Liver (tissue), 9 donors: ENCODE measurements around the gene IFI27L1. TPM values are rescaled to one million over a fixed set of nuclear protein-coding genes. Genes with fewer than 3 reads are reported as not detected.
A peak's percentile ranks its signal among the peaks of the same experiment; 100 is the strongest.

ENCODE experiments used
- DNase-seq: peaks from one replicate; pipeline ENCODE4 v3.0.0-alpha.2; 2017; ENCODE audit warnings: low spot score
- H3K27ac ChIP-seq, 2 donors: one replicate each; pipeline ENCODE4 v1.7.0; 2013; ENCODE audit warnings: inconsistent platforms in 2 of 2, low read length in 2 of 2, control low read depth in 1 of 2, low read depth in 1 of 2, mild to moderate bottlenecking in 1 of 2
- H3K27me3 ChIP-seq, 4 donors: one replicate each; pipeline versions ENCODE4 v1.6.1 to v1.7.0; 2013; ENCODE audit warnings: low read length in 3 of 4, inconsistent platforms in 1 of 4, mild to moderate bottlenecking in 1 of 4, moderate library complexity in 1 of 4; ENCODE audit not compliant: control insufficient read depth in 4 of 4, insufficient read depth in 4 of 4
- H3K36me3 ChIP-seq, 4 donors: one replicate each; pipeline versions ENCODE4 v1.6.1 to v1.7.0; 2013; ENCODE audit warnings: low read length in 3 of 4, mild to moderate bottlenecking in 3 of 4, low read depth in 1 of 4, moderate library complexity in 1 of 4; ENCODE audit not compliant: control insufficient read depth in 4 of 4, insufficient read depth in 3 of 4
- H3K4me1 ChIP-seq, 4 donors: one replicate each; pipeline versions ENCODE4 v1.6.1 to v1.7.0; 2013; ENCODE audit warnings: low read length in 3 of 4, mild to moderate bottlenecking in 3 of 4, moderate library complexity in 1 of 4; ENCODE audit not compliant: control insufficient read depth in 4 of 4, insufficient read depth in 4 of 4
- H3K4me3 ChIP-seq, 3 donors: one replicate each; pipeline versions ENCODE4 v1.6.1 to v1.7.0; 2013; ENCODE audit warnings: low read length in 3 of 3, control low read depth in 1 of 3, low read depth in 1 of 3, mild to moderate bottlenecking in 1 of 3
- H3K9ac ChIP-seq, 2 donors: one replicate each; pipeline ENCODE4 v1.7.0; 2013; ENCODE audit warnings: low read length in 2 of 2, mild to moderate bottlenecking in 2 of 2, moderate library complexity in 2 of 2, control low read depth in 1 of 2, low read depth in 1 of 2
- H3K9me3 ChIP-seq, 4 donors: one replicate each; pipeline versions ENCODE4 v1.6.1 to v1.7.0; 2013; ENCODE audit warnings: low read length in 3 of 4; ENCODE audit not compliant: control insufficient read depth in 4 of 4
- FOXA1 ChIP-seq: IDR thresholded peaks from 2 replicates; pipeline ENCODE4 v1.6.1; 2016; ENCODE audit warnings: antibody characterized with exemption
- FOXA2 ChIP-seq: IDR thresholded peaks from 2 replicates; pipeline ENCODE4 v1.6.1; 2016; ENCODE audit warnings: antibody characterized with exemption
- GABPA ChIP-seq, 2 donors: IDR thresholded peaks in 1 of 2; conservative IDR thresholded peaks in 1 of 2; 2 replicates each; pipeline ENCODE4 v1.6.1; 2016; ENCODE audit warnings: antibody characterized with exemption in 2 of 2, mild to moderate bottlenecking in 1 of 2, moderate library complexity in 1 of 2
- HNF4G ChIP-seq: IDR thresholded peaks from 2 replicates; pipeline ENCODE4 v1.6.1; 2016; ENCODE audit warnings: antibody characterized with exemption
- JUND ChIP-seq, 2 donors: IDR thresholded peaks; 2 replicates each; pipeline ENCODE4 v1.6.1; 2016; ENCODE audit warnings: antibody characterized with exemption in 2 of 2
- NR2F2 ChIP-seq: IDR thresholded peaks from 2 replicates; pipeline ENCODE4 v1.6.1; 2016; ENCODE audit warnings: antibody characterized with exemption
- RAD21 ChIP-seq, 2 donors: IDR thresholded peaks; 2 replicates each; pipeline ENCODE4 v1.6.1; 2016; ENCODE audit warnings: antibody characterized with exemption in 2 of 2, mild to moderate bottlenecking in 2 of 2
- RXRA ChIP-seq, 2 donors: IDR thresholded peaks; 2 replicates each; pipeline ENCODE4 v1.6.1; 2017 to 2018; ENCODE audit warnings: antibody characterized with exemption in 2 of 2, mild to moderate bottlenecking in 1 of 2
- SP1 ChIP-seq: IDR thresholded peaks from 2 replicates; pipeline ENCODE4 v1.6.1; 2018; ENCODE audit warnings: antibody characterized with exemption, mild to moderate bottlenecking
- YY1 ChIP-seq: IDR thresholded peaks from 2 replicates; pipeline ENCODE4 v1.6.1; 2016; ENCODE audit warnings: antibody characterized with exemption, mild to moderate bottlenecking
- WGBS: extraction: QIAGEN DNeasy Blood & Tissue Kit; methylation state at CpG from one replicate; pipeline ENCODE4 v1.1.7; 2013; 5-methylcytosine and 5-hydroxymethylcytosine counted together
- polyA plus RNA-seq, 2 donors: library from polyadenylated mRNA; stranded (reverse) in 1 of 2; unstranded in 1 of 2; fragments of 200-250 nt in 1 of 2; fragments of >200 nt in 1 of 2; fragmentation: Nextera tagmentation in 1 of 2; extraction: Ambion mirVana in 1 of 2; gene quantifications; one replicate each; pipeline versions ENCODE4 v1.2.1 to v1.2.3, GENCODE V29; 2013 to 2015
- total RNA-seq, 2 donors: library from RNA; depleted of rRNA; stranded (reverse); fragments of >200 nt; gene quantifications; one replicate each; pipeline ENCODE4 v1.2.3, GENCODE V29; 2014
- TF ChIP-seq, protein P1 (sequence below): IDR thresholded peaks from 2 replicates; pipeline ENCODE4 v1.6.1; 2016; ENCODE audit warnings: antibody characterized with exemption
- TF ChIP-seq, protein P2 (sequence below): IDR thresholded peaks from 2 replicates; pipeline ENCODE4 v1.6.1; 2016; ENCODE audit warnings: antibody characterized with exemption
- TF ChIP-seq, protein P3 (sequence below): IDR thresholded peaks from 2 replicates; pipeline ENCODE4 v1.6.1; 2016; ENCODE audit warnings: antibody characterized with exemption, mild to moderate bottlenecking
- TF ChIP-seq, protein P4 (sequence below): IDR thresholded peaks from 2 replicates; pipeline ENCODE4 v1.6.1; 2016; ENCODE audit warnings: antibody characterized with exemption
- donor health status: healthy.
- donor health status: healthy.
- donor health status: healthy.
- donor health status: healthy.
- donor health status: healthy.

IFI27L1 gene
- total and polyA plus RNA-seq, 4 donors: 3.7 to 8.1 (median 5.6) TPM

DNA sequence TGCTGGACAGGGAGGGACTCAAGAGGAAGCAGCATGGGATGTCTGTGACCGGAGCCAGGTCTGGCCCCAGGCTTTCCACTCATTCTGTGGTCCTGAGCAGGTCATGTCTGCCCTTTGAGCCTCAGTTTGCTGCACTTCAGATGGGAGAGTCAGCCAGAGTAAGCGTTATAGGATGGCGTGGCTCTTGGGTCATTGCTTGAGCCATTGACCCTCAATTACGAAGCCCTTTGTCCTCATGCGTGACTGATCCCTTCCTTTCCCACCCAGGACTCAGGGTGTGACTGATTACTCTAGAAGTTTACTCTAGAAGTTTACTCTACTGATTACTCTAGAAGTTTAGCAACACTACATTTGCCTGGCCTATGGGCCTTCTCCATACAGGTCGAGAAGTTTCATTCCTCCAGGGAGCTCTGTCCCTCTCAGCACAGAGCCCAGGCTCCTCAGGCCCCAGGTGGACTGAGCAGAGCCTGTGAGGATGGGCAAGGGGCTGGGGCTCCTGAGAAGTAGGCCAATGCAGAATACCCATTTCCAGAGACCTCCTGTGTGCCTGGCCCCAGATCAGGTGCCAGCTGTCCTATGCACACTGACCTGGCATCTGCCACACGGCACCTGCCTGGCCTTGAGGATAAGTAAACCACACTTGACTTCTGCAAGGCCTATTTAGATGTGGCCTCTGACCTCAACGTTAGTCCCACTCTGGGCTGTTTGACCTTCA is 21.8 kb downstream of the IFI27L1 start:
- Histone ChIP-seq H3K9me3 (no peaks in the 10 kb centered on the region), H3K36me3 (no peaks in the 10 kb centered on the region), H3K4me3 (no peak overlapping the region), H3K27ac (no peak overlapping the region), H3K27me3 (no peaks in the 10 kb centered on the region), H3K9ac (no peak overlapping the region), H3K4me1 (no peaks in the 10 kb centered on the region)
- DNase-seq: no peak
- WGBS: 85% methylated on average over 8 of the region's 8 CpGs
- TF ChIP-seq FOXA1 (no peak), SP1 (no peak), YY1 (no peak)

DNA sequence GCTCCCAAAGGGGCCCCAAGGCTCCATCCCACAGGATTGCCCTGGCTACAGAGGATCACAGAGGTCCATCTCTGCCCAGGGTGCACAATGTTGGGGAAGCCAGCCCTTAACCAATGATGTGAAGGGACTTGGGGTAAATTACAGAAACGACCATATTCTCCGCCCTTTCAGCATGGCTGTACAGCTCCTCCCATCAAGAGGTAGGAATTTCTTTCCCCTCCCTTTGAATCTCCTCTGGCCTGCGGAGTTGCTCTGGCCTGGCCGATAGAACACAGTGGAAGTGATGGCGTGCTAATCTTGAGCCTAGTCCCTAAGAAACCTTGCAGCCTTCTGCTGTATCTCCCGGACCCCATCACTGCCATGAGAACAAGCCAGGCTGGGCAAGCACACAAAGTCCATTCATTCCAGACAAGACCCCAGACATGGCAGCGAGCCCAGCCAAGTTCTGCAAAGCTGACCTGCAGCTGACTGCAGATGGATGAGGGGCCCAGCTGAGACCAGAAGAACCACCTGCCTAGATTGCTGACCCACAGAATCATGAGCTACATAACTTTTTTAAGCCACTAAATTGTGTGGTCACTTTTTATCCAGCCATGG is 22.5 kb downstream of the IFI27L1 start:
- WGBS: 84% methylated on average over 7 of the region's 7 CpGs
- Histone ChIP-seq H3K27me3 (no peaks in the 10 kb centered on the region), H3K4me1 (peaks cover 0 to 2% (median 0%) of the 10 kb centered on the region in 4 donors), H3K27ac (no peak overlapping the region), H3K9ac (no peak overlapping the region), H3K36me3 (no peaks in the 10 kb centered on the region), H3K4me3 (no peak overlapping the region), H3K9me3 (no peaks in the 10 kb centered on the region)
- no peak for DNase-seq
- TF ChIP-seq GABPA (IDR thresholded peaks at IDR 0.05 in 1 of 2, conservative IDR thresholded peaks at IDR 0.05 in 1 of 2): no peak
- TF ChIP-seq, protein P1, sequence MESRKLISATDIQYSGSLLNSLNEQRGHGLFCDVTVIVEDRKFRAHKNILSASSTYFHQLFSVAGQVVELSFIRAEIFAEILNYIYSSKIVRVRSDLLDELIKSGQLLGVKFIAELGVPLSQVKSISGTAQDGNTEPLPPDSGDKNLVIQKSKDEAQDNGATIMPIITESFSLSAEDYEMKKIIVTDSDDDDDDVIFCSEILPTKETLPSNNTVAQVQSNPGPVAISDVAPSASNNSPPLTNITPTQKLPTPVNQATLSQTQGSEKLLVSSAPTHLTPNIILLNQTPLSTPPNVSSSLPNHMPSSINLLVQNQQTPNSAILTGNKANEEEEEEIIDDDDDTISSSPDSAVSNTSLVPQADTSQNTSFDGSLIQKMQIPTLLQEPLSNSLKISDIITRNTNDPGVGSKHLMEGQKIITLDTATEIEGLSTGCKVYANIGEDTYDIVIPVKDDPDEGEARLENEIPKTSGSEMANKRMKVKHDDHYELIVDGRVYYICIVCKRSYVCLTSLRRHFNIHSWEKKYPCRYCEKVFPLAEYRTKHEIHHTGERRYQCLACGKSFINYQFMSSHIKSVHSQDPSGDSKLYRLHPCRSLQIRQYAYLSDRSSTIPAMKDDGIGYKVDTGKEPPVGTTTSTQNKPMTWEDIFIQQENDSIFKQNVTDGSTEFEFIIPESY: no peak
- TF ChIP-seq, protein P2, sequence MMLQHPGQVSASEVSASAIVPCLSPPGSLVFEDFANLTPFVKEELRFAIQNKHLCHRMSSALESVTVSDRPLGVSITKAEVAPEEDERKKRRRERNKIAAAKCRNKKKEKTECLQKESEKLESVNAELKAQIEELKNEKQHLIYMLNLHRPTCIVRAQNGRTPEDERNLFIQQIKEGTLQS: no peak

DNA sequence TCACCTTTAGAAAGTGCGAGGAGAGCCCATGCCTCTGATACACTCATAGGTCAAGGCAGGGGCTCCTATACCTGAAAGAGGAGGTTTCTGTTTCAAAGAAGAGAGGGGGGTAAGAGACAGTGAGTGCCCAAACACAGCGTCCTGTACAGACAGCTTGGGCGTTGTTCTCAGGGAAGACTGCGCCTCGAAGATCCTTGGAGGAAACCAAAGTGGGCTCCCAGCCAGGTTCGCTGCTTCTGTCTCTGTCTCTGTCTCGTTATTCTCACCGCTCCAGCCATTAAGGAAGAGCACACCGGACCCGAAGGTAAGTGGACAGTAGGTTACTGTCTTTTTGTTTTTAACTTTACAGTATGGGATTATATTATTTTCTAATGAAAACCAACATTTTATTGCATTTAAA is 23.6 kb downstream of the IFI27L1 start:
- 84% methylated on average over 10 of the region's 10 CpGs for WGBS

DNA sequence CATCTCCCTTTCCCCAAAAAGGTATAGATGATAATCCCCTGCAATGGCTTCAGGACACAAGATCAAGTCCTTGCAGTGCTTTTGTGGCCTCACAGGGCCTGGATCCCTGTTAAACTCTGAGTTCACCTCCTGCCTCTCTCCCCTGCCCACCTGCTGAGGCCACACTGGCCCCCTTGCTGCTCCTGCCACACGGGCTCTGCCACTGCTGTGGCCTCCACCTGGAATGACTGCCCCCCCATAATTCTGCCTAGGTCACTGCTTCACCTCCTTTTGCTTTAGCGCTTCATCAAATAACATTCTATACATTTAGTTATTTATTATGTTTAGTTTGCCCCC is 28.8 kb downstream of the IFI27L1 start:
- H3K4me1 ChIP-seq: peaks cover 0 to 9% (median 3%) of the 10 kb centered on the region in 4 donors
- peak overlapping the region in 1 of 2 donors; percentile 39 for H3K27ac ChIP-seq
- H3K4me3 ChIP-seq: no peak overlapping the region
- H3K27me3 ChIP-seq: no peaks in the 10 kb centered on the region
- no peak overlapping the region for H3K9ac ChIP-seq
- H3K9me3 ChIP-seq: no peaks in the 10 kb centered on the region
- 95% methylated on average over 2 of the region's 2 CpGs for WGBS
- no peaks in the 10 kb centered on the region for H3K36me3 ChIP-seq
- DNase-seq: no peak
- TF ChIP-seq NR2F2 (no peak), FOXA2 (no peak), RAD21 (IDR thresholded peaks at IDR 0.05) (no peak), YY1 (no peak), SP1 (no peak), HNF4G (no peak), RXRA (IDR thresholded peaks at IDR 0.05) (no peak), JUND (IDR thresholded peaks at IDR 0.05) (no peak)
- TF ChIP-seq, protein P1: no peak
- TF ChIP-seq, protein P3, sequence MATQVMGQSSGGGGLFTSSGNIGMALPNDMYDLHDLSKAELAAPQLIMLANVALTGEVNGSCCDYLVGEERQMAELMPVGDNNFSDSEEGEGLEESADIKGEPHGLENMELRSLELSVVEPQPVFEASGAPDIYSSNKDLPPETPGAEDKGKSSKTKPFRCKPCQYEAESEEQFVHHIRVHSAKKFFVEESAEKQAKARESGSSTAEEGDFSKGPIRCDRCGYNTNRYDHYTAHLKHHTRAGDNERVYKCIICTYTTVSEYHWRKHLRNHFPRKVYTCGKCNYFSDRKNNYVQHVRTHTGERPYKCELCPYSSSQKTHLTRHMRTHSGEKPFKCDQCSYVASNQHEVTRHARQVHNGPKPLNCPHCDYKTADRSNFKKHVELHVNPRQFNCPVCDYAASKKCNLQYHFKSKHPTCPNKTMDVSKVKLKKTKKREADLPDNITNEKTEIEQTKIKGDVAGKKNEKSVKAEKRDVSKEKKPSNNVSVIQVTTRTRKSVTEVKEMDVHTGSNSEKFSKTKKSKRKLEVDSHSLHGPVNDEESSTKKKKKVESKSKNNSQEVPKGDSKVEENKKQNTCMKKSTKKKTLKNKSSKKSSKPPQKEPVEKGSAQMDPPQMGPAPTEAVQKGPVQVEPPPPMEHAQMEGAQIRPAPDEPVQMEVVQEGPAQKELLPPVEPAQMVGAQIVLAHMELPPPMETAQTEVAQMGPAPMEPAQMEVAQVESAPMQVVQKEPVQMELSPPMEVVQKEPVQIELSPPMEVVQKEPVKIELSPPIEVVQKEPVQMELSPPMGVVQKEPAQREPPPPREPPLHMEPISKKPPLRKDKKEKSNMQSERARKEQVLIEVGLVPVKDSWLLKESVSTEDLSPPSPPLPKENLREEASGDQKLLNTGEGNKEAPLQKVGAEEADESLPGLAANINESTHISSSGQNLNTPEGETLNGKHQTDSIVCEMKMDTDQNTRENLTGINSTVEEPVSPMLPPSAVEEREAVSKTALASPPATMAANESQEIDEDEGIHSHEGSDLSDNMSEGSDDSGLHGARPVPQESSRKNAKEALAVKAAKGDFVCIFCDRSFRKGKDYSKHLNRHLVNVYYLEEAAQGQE: no peak
- TF ChIP-seq, protein P4, sequence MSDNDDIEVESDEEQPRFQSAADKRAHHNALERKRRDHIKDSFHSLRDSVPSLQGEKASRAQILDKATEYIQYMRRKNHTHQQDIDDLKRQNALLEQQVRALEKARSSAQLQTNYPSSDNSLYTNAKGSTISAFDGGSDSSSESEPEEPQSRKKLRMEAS: no peak

More for the DNA sequence above, 23.6 kb downstream of the IFI27L1 start:
- Histone ChIP-seq H3K4me3 (no peak overlapping the region), H3K27me3 (no peaks in the 10 kb centered on the region), H3K27ac (no peak overlapping the region), H3K9ac (no peak overlapping the region), H3K4me1 (peaks cover 0 to 3% (median 1%) of the 10 kb centered on the region in 4 donors), H3K36me3 (no peaks in the 10 kb centered on the region), H3K9me3 (no peaks in the 10 kb centered on the region)
- no peak for TF ChIP-seq HNF4G
- no peak for TF ChIP-seq JUND (IDR thresholded peaks at IDR 0.05)
- TF ChIP-seq NR2F2: no peak
- DNase-seq: no peak
